ENCODE data around the gene CTDSP2. TPM values are rescaled to one million over a fixed set of nuclear protein-coding genes. Genes with fewer than 3 reads are reported as not detected.

Gene CTDSP2
- polyA plus RNA-seq, 1 of the 3 experiments (the other 2 are of a cell fraction): 119 TPM

GRCh38 chr12:57835366-57836288 lies 10.9 kb downstream of the CTDSP2 start:
- CTCF ChIA-PET: interaction anchor here (0.9 to 8.4 kb wide), 8 partner anchors 9 to 69 kb away, joined by 3 to 146 read pairs (median 8); partner anchors contain the start of gene CTDSP2

More at GRCh38 chr12:57835366-57836288, 10.9 kb downstream of the CTDSP2 start:
- no peak for TF ChIP-seq TAF1 (IDR thresholded peaks at IDR 0.05; ENCODE audit: borderline replicate concordance, low read depth, low read length)
- no peak for TF ChIP-seq EZH2phosphoT487 (IDR thresholded peaks at IDR 0.05; ENCODE audit: borderline replicate concordance, low read depth)
- TF ChIP-seq RXRA (IDR thresholded peaks at IDR 0.05; ENCODE audit: borderline replicate concordance, low read depth): no peak
- no peak for TF ChIP-seq USF2 (IDR thresholded peaks at IDR 0.05; ENCODE audit: borderline replicate concordance, low read depth, low read length)
- TF ChIP-seq YY1 (IDR thresholded peaks at IDR 0.05; ENCODE audit: low read depth): no peak
- TF ChIP-seq IRF3 (IDR thresholded peaks at IDR 0.05; ENCODE audit: low read depth, low read length): no peak
- no peak for TF ChIP-seq FOSL2 (IDR thresholded peaks at IDR 0.05; ENCODE audit: borderline replicate concordance, low read depth)
- no peak for TF ChIP-seq JUND (IDR thresholded peaks at IDR 0.05)
- TF ChIP-seq MXI1 (IDR thresholded peaks at IDR 0.05; ENCODE audit: low read depth, low read length): no peak
- no peak for TF ChIP-seq EP300 (IDR thresholded peaks at IDR 0.05; ENCODE audit: borderline replicate concordance in 1 of 2, low read depth in 1 of 2, low read length in 1 of 2)
- no peak for TF ChIP-seq CTCF (IDR thresholded peaks at IDR 0.05)
- TF ChIP-seq TEAD4 (IDR thresholded peaks at IDR 0.05; ENCODE audit: borderline replicate concordance, insufficient read depth): no peak
- TF ChIP-seq GATA2 (CRISPR knock-in tag; IDR thresholded peaks at IDR 0.05): no peak
- no peak for TF ChIP-seq CHD2 (IDR thresholded peaks at IDR 0.05; ENCODE audit: low read length, partially characterized antibody)
- no peak for TF ChIP-seq FOXM1 (IDR thresholded peaks at IDR 0.05; ENCODE audit: low read depth)
- no peak for TF ChIP-seq REST (IDR thresholded peaks at IDR 0.05; ENCODE audit: low read depth, low read length)
- TF ChIP-seq RAD21 (IDR thresholded peaks at IDR 0.05; ENCODE audit: low read length): no peak
- no peak for TF ChIP-seq MAX (IDR thresholded peaks at IDR 0.05; ENCODE audit: low read depth)
- H2AFZ ChIP-seq (ENCODE audit: low read depth): no peak overlapping the region
- no peaks in the 10 kb centered on the region for H3K9me3 ChIP-seq
- H3K4me1 ChIP-seq (ENCODE audit: control insufficient read depth in 1 of 2, insufficient read depth in 2 of 2, low read depth in 1 of 2, low read length in 1 of 2): peaks cover 66 to 86% of the 10 kb centered on the region in 2 experiments
- POLR2A ChIA-PET: no interaction called here
- H3K4me2 ChIP-seq: peak overlapping the region; percentile 64
- H3K9me2 ChIP-seq: no peaks in the 10 kb centered on the region
- peaks cover 35% of the 10 kb centered on the region for H3F3A ChIP-seq (replicated peaks; ENCODE audit: insufficient read depth)
- no peak for DNase-seq
- peaks cover 0 to 2% of the 10 kb centered on the region in 2 experiments for H3K36me3 ChIP-seq (replicated peaks in 1 of 2; ENCODE audit: control insufficient read depth in 1 of 2, insufficient read depth in 2 of 2, low read length in 1 of 2)
- H4K20me1 ChIP-seq (ENCODE audit: insufficient read depth): peaks cover 99% of the 10 kb centered on the region
- WGBS (ENCODE audit: low lambda C conversion rate): 92% methylated on average over 9 of the region's 9 CpGs
- H3K79me2 ChIP-seq (ENCODE audit: insufficient read depth): peaks cover 100% of the 10 kb centered on the region
- H3K27ac ChIP-seq (ENCODE audit: low read depth in 2 of 2, low read length in 1 of 2): peak overlapping the region; percentile 47 to 73; a peak in 2 of 4 replicates
- no peaks in the 10 kb centered on the region for H3K27me3 ChIP-seq (ENCODE audit: insufficient read depth)
- H3K9ac ChIP-seq: no peak overlapping the region
- H3K4me3 ChIP-seq (ENCODE audit: low read depth in 2 of 2, low read length in 1 of 2): no peak overlapping the region
